GM12878 (cell line): Measurements from ENCODE around the gene DGLUCY. TPM values are rescaled to one million over a fixed set of nuclear protein-coding genes. Genes with fewer than 3 reads are reported as not detected.
A peak's percentile ranks its signal among the peaks of the same experiment; 100 is the strongest.

Source experiments
- ATF7 ChIP-seq: fragments of 450-650 bp; IDR thresholded peaks from 2 replicates; pipeline ENCODE4 v1.6.1; 2016; ENCODE audit warnings: low read depth, mild to moderate bottlenecking
- CHD1 ChIP-seq: IDR thresholded peaks from 2 replicates; pipeline ENCODE4 v1.6.1; 2012; ENCODE audit warnings: low read depth, low read length, improper control_type of control experiment
- DPF2 ChIP-seq: fragments of 450-650 bp; IDR thresholded peaks from 2 replicates; pipeline ENCODE4 v1.6.1; 2017; ENCODE audit warnings: mild to moderate bottlenecking
- EP300 ChIP-seq, 2 experiments: fragments of 150-350 bp in 1 of 2; IDR thresholded peaks; 2 replicates each; pipeline ENCODE4 v1.6.1; 2011 to 2012; ENCODE audit warnings: low read depth in 2 of 2, low read length in 2 of 2, borderline replicate concordance in 1 of 2, improper control_type of control experiment in 1 of 2, inconsistent platforms in 1 of 2; ENCODE audit not compliant: control insufficient read depth in 1 of 2
- GABPA ChIP-seq: IDR thresholded peaks from 2 replicates; pipeline ENCODE4 v1.6.1; 2014; ENCODE audit warnings: antibody characterized with exemption, low read depth, mild to moderate bottlenecking, inconsistent platforms
- HDGF ChIP-seq: fragments of 450-650 bp; IDR thresholded peaks from 2 replicates; pipeline ENCODE4 v1.6.1; 2016; ENCODE audit warnings: antibody characterized with exemption
- IKZF1 ChIP-seq: fragments of 450-650 bp; conservative IDR thresholded peaks from 2 replicates; pipeline ENCODE4 v1.6.1; 2017; ENCODE audit warnings: antibody characterized with exemption, mild to moderate bottlenecking
- IRF4 ChIP-seq: IDR thresholded peaks from 2 replicates; pipeline ENCODE4 v1.6.1; 2011; ENCODE audit warnings: low read depth, low read length
- MXI1 ChIP-seq: fragments of 150-350 bp; IDR thresholded peaks from 2 replicates; pipeline ENCODE4 v1.6.1; 2011; ENCODE audit warnings: low read depth, mild to moderate bottlenecking, inconsistent platforms, low read length, improper control_type of control experiment
- NKRF ChIP-seq: fragments of 450-650 bp; conservative IDR thresholded peaks from 2 replicates; pipeline ENCODE4 v1.6.1; 2017; ENCODE audit warnings: mild to moderate bottlenecking, moderate library complexity
- PML ChIP-seq: IDR thresholded peaks from 2 replicates; pipeline ENCODE4 v1.6.1; 2012; ENCODE audit warnings: low read length, inconsistent platforms
- POLR2A ChIP-seq: IDR thresholded peaks from 2 replicates; pipeline ENCODE4 v1.6.1; 2011; ENCODE audit warnings: low read depth, mild to moderate bottlenecking, low read length
- POU2F2 ChIP-seq: IDR thresholded peaks from 3 replicates; pipeline ENCODE4 v1.6.1; 2011; ENCODE audit warnings: low read depth, mild to moderate bottlenecking, low read length, borderline replicate concordance
- RELA ChIP-seq: fragments of 450-650 bp; IDR thresholded peaks from 2 replicates; pipeline ENCODE4 v1.8.0; 2014; ENCODE audit warnings: borderline replicate concordance; ENCODE audit not compliant: partially characterized antibody
- SIN3A ChIP-seq: IDR thresholded peaks from 2 replicates; pipeline ENCODE4 v1.6.1; 2012; ENCODE audit warnings: low read depth, low read length, improper control_type of control experiment
- SMAD5 ChIP-seq: IDR thresholded peaks from 2 replicates; pipeline ENCODE4 v1.6.1; 2016; ENCODE audit warnings: antibody characterized with exemption, low read depth
- STAT3 ChIP-seq: IDR thresholded peaks from 2 replicates; pipeline ENCODE4 v1.6.1; 2011; ENCODE audit warnings: low read depth, low read length, improper control_type of control experiment
- TAF1 ChIP-seq: IDR thresholded peaks from 2 replicates; pipeline ENCODE4 v1.6.1; 2011; ENCODE audit warnings: mild to moderate bottlenecking, low read depth, low read length, borderline replicate concordance
- USF1 ChIP-seq: IDR thresholded peaks from 2 replicates; pipeline ENCODE4 v1.6.1; 2011; ENCODE audit warnings: borderline replicate concordance, low read depth, mild to moderate bottlenecking, moderate library complexity, mixed read lengths, low read length; ENCODE audit not compliant: insufficient read depth; ENCODE audit errors: extremely low read length
- USF2 ChIP-seq: IDR thresholded peaks from 2 replicates; pipeline ENCODE4 v1.6.1; 2011; ENCODE audit warnings: low read depth, low read length, improper control_type of control experiment, borderline replicate concordance
- ZNF687 ChIP-seq: fragments of 450-650 bp; IDR thresholded peaks from 2 replicates; pipeline ENCODE4 v1.6.1; 2017; ENCODE audit warnings: mild to moderate bottlenecking, moderate library complexity
- ZSCAN29 ChIP-seq: fragments of 450-650 bp; IDR thresholded peaks from 2 replicates; pipeline ENCODE4 v1.6.1; 2017; ENCODE audit warnings: mild to moderate bottlenecking, moderate library complexity
- polyA plus RNA-seq, 11 experiments: library from polyadenylated mRNA; depleted of rRNA in 4 of 11; unstranded in 6 of 11; stranded (reverse) in 5 of 11; fragments of >200 nt; fragmentation: Nextera tagmentation in 4 of 11; fragmentation: Illumina TruSeq in 1 of 11; extraction: Ambion mirVana in 4 of 11; extraction: Trizol in 1 of 11; gene quantifications; 1 replicate in 1 of 11; 2 replicates in 10 of 11; pipeline versions ENCODE4 v1.2.1 to v1.2.3, GENCODE V29; 2011 to 2016; ENCODE audit warnings: inconsistent platforms in 2 of 11, missing spikeins in 2 of 11, low read depth in 1 of 11
- total RNA-seq, 4 experiments: library from RNA; depleted of rRNA in 3 of 4; stranded (reverse); fragments of >200 nt in 3 of 4; fragmentation: Illumina TruSeq in 1 of 4; extraction: Trizol in 1 of 4; gene quantifications; 2 replicates each; pipeline versions ENCODE4 v1.2.1 to v1.2.3, GENCODE V29; 2013 to 2021

The DGLUCY gene
- total and polyA plus RNA-seq, 10 of the 15 experiments (the other 5 are each of a cell fraction or from before 2014, with no cell fraction given), result 15.0 to 70.3 (median 55.1) TPM

- TF ChIP-seq CHD1, result no peak; the same call in 1 of the 2 replicates
- peak; percentile 86 for TF ChIP-seq HDGF
- TF ChIP-seq GABPA, result no peak
- 0 out of 2 replicates have a peak, but pooled peaks have one; percentile 57 for TF ChIP-seq TAF1
- peak; percentile 77 for TF ChIP-seq ATF7
- peak; percentile 82 for TF ChIP-seq POLR2A
- TF ChIP-seq SMAD5, result peak; percentile 74; the same call in 1 of the 2 replicates
- TF ChIP-seq EP300 (IDR thresholded peaks at IDR 0.05; ENCODE audit: borderline replicate concordance in 1 of 2, control insufficient read depth in 1 of 2, low read depth in 2 of 2, low read length in 2 of 2), result 0 out of 4 replicates have a peak, but pooled peaks of 1 of the 2 experiments have one; percentile 9
- TF ChIP-seq STAT3, result 0 out of 2 replicates have a peak, but pooled peaks have one; percentile 40
- peak; percentile 95 for TF ChIP-seq USF2
- TF ChIP-seq ZNF687, result peak; percentile 53
- peak; percentile 23 for TF ChIP-seq DPF2
- peak; percentile 44 for TF ChIP-seq RELA
- peak; percentile 56; the same call in 1 of the 2 replicates for TF ChIP-seq IKZF1
- peak; percentile 67 for TF ChIP-seq SIN3A
- peak; percentile 86 for TF ChIP-seq IRF4
- TF ChIP-seq NKRF, result peak; percentile 92
- TF ChIP-seq ZSCAN29, result no peak
- TF ChIP-seq POU2F2, result peak; percentile 49; the same call in 1 of the 3 replicates
- TF ChIP-seq MXI1, result peak; percentile 62
- peak; percentile 78 for TF ChIP-seq PML
- peak; percentile 95 for TF ChIP-seq USF1
Observed at GRCh38 chr14:91114079-91115065, 499 bp downstream of the DGLUCY start (continued).
